Measurements from ENCODE around the gene FAM234B. TPM values are rescaled to one million over a fixed set of nuclear protein-coding genes. Genes with fewer than 3 reads are reported as not detected.
"Not testable (repeated sequence)": the region's sequence is repeated elsewhere in the genome, so short reads cannot be mapped to it uniquely, and the experiment has no call there.

Gene FAM234B
- total RNA-seq, 1 donor from 2014 or later: 6.6 TPM

- DNase-seq (ENCODE audit: low spot score): no peak
Observed at GRCh38 chr12:13023811-13024530, 20.2 kb upstream of the FAM234B start.

- no peak for DNase-seq (ENCODE audit: low spot score)
Observed at GRCh38 chr12:13024531-13024916, 19.7 kb upstream of the FAM234B start.

- DNase-seq (ENCODE audit: low spot score): no peak
Observed at GRCh38 chr12:13026286-13026685, 17.9 kb upstream of the FAM234B start.

GRCh38 chr12:13027032-13027431 is 17.1 kb upstream of the FAM234B start:
- DNase-seq (ENCODE audit: low spot score): no peak

- no peak for DNase-seq (ENCODE audit: low spot score)
Observed at GRCh38 chr12:13027508-13027907, 16.7 kb upstream of the FAM234B start.

- no peak for DNase-seq (ENCODE audit: low spot score)
Observed at GRCh38 chr12:13028825-13029570, 15.2 kb upstream of the FAM234B start.

GRCh38 chr12:13030541-13031291 is 13.5 kb upstream of the FAM234B start:
- DNase-seq (ENCODE audit: low spot score): no peak

GRCh38 chr12:13032164-13032563 is 12.0 kb upstream of the FAM234B start:
- no peak for DNase-seq (ENCODE audit: low spot score)

GRCh38 chr12:13033476-13033875 is 10.7 kb upstream of the FAM234B start:
- no peak for DNase-seq (ENCODE audit: low spot score)

GRCh38 chr12:13035335-13035734 is 8.8 kb upstream of the FAM234B start:
- not testable (repeated sequence) for DNase-seq (ENCODE audit: low spot score)

GRCh38 chr12:13036881-13037280 is 7.3 kb upstream of the FAM234B start:
- DNase-seq (ENCODE audit: low spot score): no peak

- DNase-seq (ENCODE audit: low spot score): no peak
Observed at GRCh38 chr12:13038491-13039161, 5.6 kb upstream of the FAM234B start.

- no peak for DNase-seq (ENCODE audit: low spot score)
Observed at GRCh38 chr12:13039328-13039956, 4.7 kb upstream of the FAM234B start.

GRCh38 chr12:13041224-13041623 is 3.0 kb upstream of the FAM234B start:
- no peak for DNase-seq (ENCODE audit: low spot score)

GRCh38 chr12:13042666-13043230 is 1.4 kb upstream of the FAM234B start:
- DNase-seq (ENCODE audit: low spot score): no peak

- DNase-seq (ENCODE audit: low spot score): no peak
Observed at GRCh38 chr12:13044906-13045299, 722 bp downstream of the FAM234B start.

GRCh38 chr12:13045816-13046215 is 1.6 kb downstream of the FAM234B start:
- no peak for DNase-seq (ENCODE audit: low spot score)

- no peak for DNase-seq (ENCODE audit: low spot score)
Observed at GRCh38 chr12:13046964-13047363, 2.8 kb downstream of the FAM234B start.

GRCh38 chr12:13049816-13050215 is 5.6 kb downstream of the FAM234B start:
- DNase-seq (ENCODE audit: low spot score): no peak

- DNase-seq (ENCODE audit: low spot score): no peak
Observed at GRCh38 chr12:13052421-13052820, 8.2 kb downstream of the FAM234B start.

GRCh38 chr12:13053617-13054016 is 9.4 kb downstream of the FAM234B start:
- not testable (repeated sequence) for DNase-seq (ENCODE audit: low spot score)

Measured in mucosa of gallbladder (tissue), 1 donor.